Left lung (tissue), 10 donors: ENCODE results near the gene EGLN2. TPM values are rescaled to one million over a fixed set of nuclear protein-coding genes. Genes with fewer than 3 reads are reported as not detected.
A peak's percentile ranks its signal among the peaks of the same experiment; 100 is the strongest.

ENCODE experiments used
- ATAC-seq: fragments of 200-7000 bp; cut with Tn5 transposase; one replicate; pipeline ENCODE4 v1.9.1; 2020; ENCODE audit warnings: moderate library complexity
- DNase-seq, 4 donors: peaks; one replicate each; pipeline ENCODE4 v3.0.0-alpha.2; 2013 to 2020
- H3K27ac ChIP-seq, 2 donors: fragments of 200-600 bp; sonication (generic) in 1 of 2; one replicate each; pipeline versions ENCODE4 v1.5.0 to v1.8.0; 2020 to 2021
- H3K27me3 ChIP-seq, 2 donors: fragments of 200-600 bp; sonication (generic) in 1 of 2; one replicate each; pipeline versions ENCODE4 v1.5.0 to v1.8.0; 2020 to 2021
- H3K36me3 ChIP-seq, 2 donors: fragments of 200-600 bp; sonication (generic) in 1 of 2; one replicate each; pipeline versions ENCODE4 v1.5.0 to v1.8.0; 2020 to 2021
- H3K4me1 ChIP-seq, 2 donors: fragments of 200-600 bp; one replicate each; pipeline ENCODE4 v1.8.0; 2021
- H3K4me3 ChIP-seq, 2 donors: fragments of 200-600 bp; sonication (generic) in 1 of 2; one replicate each; pipeline versions ENCODE4 v1.5.0 to v1.8.0; 2020 to 2021; ENCODE audit warnings: mild to moderate bottlenecking in 1 of 2
- H3K9me3 ChIP-seq, 2 donors: fragments of 200-600 bp; sonication (generic) in 1 of 2; one replicate each; pipeline versions ENCODE4 v1.5.0 to v1.8.0; 2020 to 2021
- intact Hi-C, 2 donors: fragments of 100-400 bp; cut with DNase I; formaldehyde crosslinking; loops; one replicate each; pipeline versions ENCODE4 v1.11.2 to v1.14.2; 2022
- polyA plus RNA-seq, 6 donors: library from polyadenylated mRNA; unstranded; fragments of 120-200 nt; gene quantifications; one replicate each; pipeline ENCODE4 v1.2.1, GENCODE V29; 2013; ENCODE audit not compliant: insufficient read length in 6 of 6
- total RNA-seq, 2 donors: library from RNA; stranded (reverse); fragmentation: NEBNext Ultra II Directional; extraction: Animal tissue kit (Norgen Biotek cat#: 25700); gene quantifications; one replicate each; pipeline ENCODE4 v1.2.1, GENCODE V29; 2021
- TF ChIP-seq, protein P1 (sequence below), 2 donors: fragments of 200-600 bp; sonication (generic) in 1 of 2; IDR thresholded peaks; one replicate each; pipeline versions ENCODE4 v1.5.0 to v1.8.0; 2021; ENCODE audit warnings: antibody characterized with exemption in 2 of 2
- donor health status: DM: no; HTN: yes; CAD: no.
- donor health status: DM: no; HTN: no; CAD: no.

EGLN2 gene
- total and polyA plus RNA-seq, 8 donors: 57.0 to 150 (median 75.9) TPM

- intact Hi-C loops: no loop called here
- Histone ChIP-seq H3K4me1 (peaks cover 36 to 82% of the 10 kb centered on the region in 2 donors), H3K9me3 (no peaks in the 10 kb centered on the region)
Measured at GRCh38 chr19:40752257-40752781, 46.7 kb upstream of the EGLN2 start.

GRCh38 chr19:40754611-40755247 is 44.3 kb upstream of the EGLN2 start:
- TF ChIP-seq, protein P1, sequence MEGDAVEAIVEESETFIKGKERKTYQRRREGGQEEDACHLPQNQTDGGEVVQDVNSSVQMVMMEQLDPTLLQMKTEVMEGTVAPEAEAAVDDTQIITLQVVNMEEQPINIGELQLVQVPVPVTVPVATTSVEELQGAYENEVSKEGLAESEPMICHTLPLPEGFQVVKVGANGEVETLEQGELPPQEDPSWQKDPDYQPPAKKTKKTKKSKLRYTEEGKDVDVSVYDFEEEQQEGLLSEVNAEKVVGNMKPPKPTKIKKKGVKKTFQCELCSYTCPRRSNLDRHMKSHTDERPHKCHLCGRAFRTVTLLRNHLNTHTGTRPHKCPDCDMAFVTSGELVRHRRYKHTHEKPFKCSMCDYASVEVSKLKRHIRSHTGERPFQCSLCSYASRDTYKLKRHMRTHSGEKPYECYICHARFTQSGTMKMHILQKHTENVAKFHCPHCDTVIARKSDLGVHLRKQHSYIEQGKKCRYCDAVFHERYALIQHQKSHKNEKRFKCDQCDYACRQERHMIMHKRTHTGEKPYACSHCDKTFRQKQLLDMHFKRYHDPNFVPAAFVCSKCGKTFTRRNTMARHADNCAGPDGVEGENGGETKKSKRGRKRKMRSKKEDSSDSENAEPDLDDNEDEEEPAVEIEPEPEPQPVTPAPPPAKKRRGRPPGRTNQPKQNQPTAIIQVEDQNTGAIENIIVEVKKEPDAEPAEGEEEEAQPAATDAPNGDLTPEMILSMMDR (IDR thresholded peaks at IDR 0.05): no peak
- no peaks in the 10 kb centered on the region for H3K9me3 ChIP-seq
- DNase-seq (no peak), ATAC-seq (no peak)
- intact Hi-C loops: no loop called here
- H3K27ac ChIP-seq: peak overlapping the region; percentile 53 to 55
- peak overlapping the region in 1 of 2 donors; percentile 58 for H3K4me3 ChIP-seq
- peaks cover 24 to 59% of the 10 kb centered on the region in 2 donors for H3K4me1 ChIP-seq
- H3K27me3 ChIP-seq: no peaks in the 10 kb centered on the region
- H3K36me3 ChIP-seq: peaks cover 4 to 47% of the 10 kb centered on the region in 2 donors

More at GRCh38 chr19:40752257-40752781, 46.7 kb upstream of the EGLN2 start:
- TF ChIP-seq, protein P1 (IDR thresholded peaks at IDR 0.05): no peak
- ATAC-seq (no peak), DNase-seq (no peak)
- H3K36me3 ChIP-seq: peaks cover 0 to 22% of the 10 kb centered on the region in 2 donors
- peak overlapping the region; percentile 58 to 62 for H3K4me3 ChIP-seq
- H3K27me3 ChIP-seq: no peaks in the 10 kb centered on the region
- H3K27ac ChIP-seq: peak overlapping the region; percentile 91 to 94

DNA sequence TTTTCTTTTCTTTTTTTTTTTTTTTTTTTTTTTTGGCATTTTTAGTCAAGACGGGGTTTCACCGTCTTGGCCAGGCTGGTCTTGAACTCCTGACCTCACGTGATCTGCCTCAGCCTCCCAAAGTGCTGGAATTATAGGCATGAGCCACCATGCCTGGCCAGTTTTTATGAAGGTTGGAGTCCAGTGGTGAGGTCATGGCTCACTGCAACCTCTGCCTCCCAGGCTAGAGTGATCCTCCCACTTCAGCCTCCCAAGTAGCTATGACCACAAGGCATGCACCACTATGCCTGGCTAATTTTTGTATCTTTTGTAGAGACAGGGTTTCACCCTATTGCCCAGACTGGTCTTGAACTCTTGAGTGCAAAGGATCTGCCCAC is 43.8 kb upstream of the EGLN2 start:
- H3K27ac ChIP-seq: peak overlapping the region in 1 of 2 donors; percentile 55
- peaks cover 23 to 55% of the 10 kb centered on the region in 2 donors for H3K4me1 ChIP-seq
- intact Hi-C loops: no loop called here
- DNase-seq (no peak), ATAC-seq (no peak)
- no peaks in the 10 kb centered on the region for H3K9me3 ChIP-seq
- H3K27me3 ChIP-seq: no peaks in the 10 kb centered on the region
- peaks cover 4 to 52% of the 10 kb centered on the region in 2 donors for H3K36me3 ChIP-seq
- TF ChIP-seq, protein P1 (IDR thresholded peaks at IDR 0.05): no peak
- H3K4me3 ChIP-seq: no peak overlapping the region

GRCh38 chr19:40755791-40756190 is 43.2 kb upstream of the EGLN2 start:
- Histone ChIP-seq H3K27me3 (no peaks in the 10 kb centered on the region), H3K4me3 (no peak overlapping the region), H3K36me3 (peaks cover 4 to 57% of the 10 kb centered on the region in 2 donors), H3K4me1 (peaks cover 23 to 55% of the 10 kb centered on the region in 2 donors), H3K27ac (peak overlapping the region in 1 of 2 donors; percentile 55), H3K9me3 (no peaks in the 10 kb centered on the region)
- TF ChIP-seq, protein P1 (IDR thresholded peaks at IDR 0.05): no peak
- DNase-seq (no peak), ATAC-seq (no peak)
- intact Hi-C loops: no loop called here

GRCh38 chr19:40756502-40757110 is 42.4 kb upstream of the EGLN2 start:
- H3K9me3 ChIP-seq: no peaks in the 10 kb centered on the region
- peaks cover 23 to 54% of the 10 kb centered on the region in 2 donors for H3K4me1 ChIP-seq
- TF ChIP-seq, protein P1 (IDR thresholded peaks at IDR 0.05): no peak
- ATAC-seq: peak; percentile 25
- H3K36me3 ChIP-seq: peaks cover 4 to 65% of the 10 kb centered on the region in 2 donors
- H3K4me3 ChIP-seq: no peak overlapping the region
- H3K27ac ChIP-seq: peak overlapping the region in 1 of 2 donors; percentile 30
- no peaks in the 10 kb centered on the region for H3K27me3 ChIP-seq
- DNase-seq: no peak
- intact Hi-C loops: no loop called here
